Nephron (organoid): ENCODE data around the gene FMO1.

ENCODE experiments used
- H3K27ac Mint-ChIP-seq, 3 experiments: 2 replicates each; pipeline ENCODE4 v1.8.0; 2020; ENCODE audit warnings: mixed read lengths in 3 of 3, mild to moderate bottlenecking in 2 of 3, moderate library complexity in 1 of 3
- H3K27me3 Mint-ChIP-seq: 2 replicates; pipeline ENCODE4 v1.8.0; 2021; ENCODE audit warnings: low read depth, mild to moderate bottlenecking, moderate library complexity, mixed read lengths
- H3K36me3 Mint-ChIP-seq: 2 replicates; pipeline ENCODE4 v1.8.0; 2020; ENCODE audit warnings: low read depth, mixed read lengths
- H3K4me1 Mint-ChIP-seq: 2 replicates; pipeline ENCODE4 v1.8.0; 2020; ENCODE audit warnings: mixed read lengths
- H3K4me3 Mint-ChIP-seq, 3 experiments: 2 replicates each; pipeline ENCODE4 v1.8.0; 2020; ENCODE audit warnings: mild to moderate bottlenecking in 3 of 3, mixed read lengths in 3 of 3, moderate library complexity in 2 of 3
- H3K9me3 Mint-ChIP-seq: 2 replicates; pipeline ENCODE4 v1.8.0; 2020; ENCODE audit warnings: mixed read lengths
- CTCF ChIP-seq, 3 experiments: fragments of 200-600 bp; sonication (generic); IDR thresholded peaks; one replicate each; pipeline ENCODE4 v1.5.0; 2021; ENCODE audit warnings: antibody characterized with exemption in 3 of 3; ENCODE audit not compliant: unreplicated experiment in 3 of 3

The FMO1 gene

GRCh38 chr1:171212607-171213351 lies 35.5 kb upstream of the FMO1 start:
- peak overlapping the region in 2 of 3 experiments; percentile 55 to 72 for H3K27ac Mint-ChIP-seq
- no peaks in the 10 kb centered on the region for H3K36me3 Mint-ChIP-seq
- peaks cover 32% of the 10 kb centered on the region for H3K4me1 Mint-ChIP-seq
- no peaks in the 10 kb centered on the region for H3K9me3 Mint-ChIP-seq
- TF ChIP-seq CTCF (IDR thresholded peaks at IDR 0.05; ENCODE audit: unreplicated experiment in 3 of 3): no peak
- H3K4me3 Mint-ChIP-seq: no peak overlapping the region
- H3K27me3 Mint-ChIP-seq: no peaks in the 10 kb centered on the region

- Mint-ChIP-seq H3K36me3 (no peaks in the 10 kb centered on the region), H3K4me1 (peaks cover 35% of the 10 kb centered on the region), H3K9me3 (peaks cover 2% of the 10 kb centered on the region)
These were observed 34.5 kb upstream of the FMO1 start for GRCh38 chr1:171213559-171214454.

GRCh38 chr1:171217658-171218443 lies 30.4 kb upstream of the FMO1 start:
- peaks cover 44% of the 10 kb centered on the region for H3K4me1 Mint-ChIP-seq
- no peak for TF ChIP-seq CTCF (IDR thresholded peaks at IDR 0.05; ENCODE audit: unreplicated experiment in 3 of 3)
- H3K9me3 Mint-ChIP-seq: peaks cover 3% of the 10 kb centered on the region
- no peak overlapping the region for H3K4me3 Mint-ChIP-seq
- no peaks in the 10 kb centered on the region for H3K36me3 Mint-ChIP-seq
- peak overlapping the region in 2 of 3 experiments; percentile 36 to 96 for H3K27ac Mint-ChIP-seq
- no peaks in the 10 kb centered on the region for H3K27me3 Mint-ChIP-seq

More at GRCh38 chr1:171213559-171214454, 34.5 kb upstream of the FMO1 start:
- TF ChIP-seq CTCF (IDR thresholded peaks at IDR 0.05; ENCODE audit: unreplicated experiment in 3 of 3): no peak
- Mint-ChIP-seq H3K27me3 (no peaks in the 10 kb centered on the region), H3K4me3 (no peak overlapping the region), H3K27ac (peak overlapping the region in 2 of 3 experiments; percentile 53 to 72)

GRCh38 chr1:171218661-171219060 lies 29.6 kb upstream of the FMO1 start:
- Mint-ChIP-seq H3K9me3 (peaks cover 3% of the 10 kb centered on the region), H3K36me3 (no peaks in the 10 kb centered on the region), H3K4me3 (no peak overlapping the region), H3K27me3 (no peaks in the 10 kb centered on the region), H3K27ac (peak overlapping the region in 2 of 3 experiments; percentile 96 to 99), H3K4me1 (peaks cover 50% of the 10 kb centered on the region)
- TF ChIP-seq CTCF (IDR thresholded peaks at IDR 0.05; ENCODE audit: unreplicated experiment in 3 of 3): no peak

GRCh38 chr1:171219346-171220080 lies 28.8 kb upstream of the FMO1 start:
- Mint-ChIP-seq H3K4me3 (peak overlapping the region; percentile 33 to 67 (median 60)), H3K36me3 (no peaks in the 10 kb centered on the region), H3K27me3 (no peaks in the 10 kb centered on the region), H3K4me1 (peaks cover 52% of the 10 kb centered on the region), H3K9me3 (peaks cover 3% of the 10 kb centered on the region), H3K27ac (peak overlapping the region; percentile 96 to 99 (median 97))
- no peak for TF ChIP-seq CTCF (IDR thresholded peaks at IDR 0.05; ENCODE audit: unreplicated experiment in 3 of 3)
